GM18867 (cell line): Measurements from ENCODE around the gene CLCN2.
A peak's percentile ranks its signal among the peaks of the same experiment; 100 is the strongest.

Experiments
- ATAC-seq: cut with Tn5 transposase; IDR thresholded peaks from one replicate; pipeline ENCODE4 v1.9.1; 2021; ENCODE audit warnings: mild to moderate bottlenecking, moderate library complexity; ENCODE audit not compliant: unreplicated experiment

Gene CLCN2

GRCh38 chr3:184332370-184333090 is 28.9 kb downstream of the CLCN2 start:
- no peak for ATAC-seq

- ATAC-seq, result no peak
Measured at GRCh38 chr3:184328516-184328915, 32.9 kb downstream of the CLCN2 start.

DNA sequence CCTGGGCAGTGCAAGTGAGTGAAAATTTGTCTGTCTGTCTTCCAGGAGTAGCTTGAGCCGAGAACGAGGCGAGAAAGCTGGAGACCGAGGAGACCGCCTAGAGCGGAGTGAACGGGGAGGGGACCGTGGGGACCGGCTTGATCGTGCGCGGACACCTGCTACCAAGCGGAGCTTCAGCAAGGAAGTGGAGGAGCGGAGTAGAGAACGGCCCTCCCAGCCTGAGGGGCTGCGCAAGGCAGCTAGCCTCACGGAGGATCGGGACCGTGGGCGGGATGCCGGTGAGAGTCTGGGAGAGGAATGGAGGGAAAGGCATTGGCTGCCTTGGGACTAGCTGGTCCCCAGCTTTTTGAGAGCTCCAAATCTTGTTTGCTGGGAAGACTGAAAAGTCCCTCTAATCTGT is 34.2 kb downstream of the CLCN2 start:
- no peak for ATAC-seq

- ATAC-seq, result no peak
Measured at GRCh38 chr3:184325715-184326369, 35.6 kb downstream of the CLCN2 start.

DNA sequence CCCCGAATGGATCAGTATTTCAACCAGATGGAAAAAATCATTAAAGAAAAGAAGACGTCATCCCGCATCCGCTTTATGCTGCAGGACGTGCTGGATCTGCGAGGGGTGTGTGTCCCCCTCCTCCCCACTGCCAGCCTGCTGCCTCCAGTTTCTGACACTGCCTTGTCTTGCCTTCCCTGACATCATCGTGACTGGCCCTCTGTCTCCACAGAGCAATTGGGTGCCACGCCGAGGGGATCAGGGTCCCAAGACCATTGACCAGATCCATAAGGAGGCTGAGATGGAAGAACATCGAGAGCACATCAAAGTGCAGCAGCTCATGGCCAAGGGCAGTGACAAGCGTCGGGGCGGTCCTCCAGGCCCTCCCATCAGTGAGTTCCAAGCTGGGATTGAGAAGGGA is 36.1 kb downstream of the CLCN2 start:
- no peak for ATAC-seq

GRCh38 chr3:184323696-184324095 is 37.7 kb downstream of the CLCN2 start:
- no peak for ATAC-seq

DNA sequence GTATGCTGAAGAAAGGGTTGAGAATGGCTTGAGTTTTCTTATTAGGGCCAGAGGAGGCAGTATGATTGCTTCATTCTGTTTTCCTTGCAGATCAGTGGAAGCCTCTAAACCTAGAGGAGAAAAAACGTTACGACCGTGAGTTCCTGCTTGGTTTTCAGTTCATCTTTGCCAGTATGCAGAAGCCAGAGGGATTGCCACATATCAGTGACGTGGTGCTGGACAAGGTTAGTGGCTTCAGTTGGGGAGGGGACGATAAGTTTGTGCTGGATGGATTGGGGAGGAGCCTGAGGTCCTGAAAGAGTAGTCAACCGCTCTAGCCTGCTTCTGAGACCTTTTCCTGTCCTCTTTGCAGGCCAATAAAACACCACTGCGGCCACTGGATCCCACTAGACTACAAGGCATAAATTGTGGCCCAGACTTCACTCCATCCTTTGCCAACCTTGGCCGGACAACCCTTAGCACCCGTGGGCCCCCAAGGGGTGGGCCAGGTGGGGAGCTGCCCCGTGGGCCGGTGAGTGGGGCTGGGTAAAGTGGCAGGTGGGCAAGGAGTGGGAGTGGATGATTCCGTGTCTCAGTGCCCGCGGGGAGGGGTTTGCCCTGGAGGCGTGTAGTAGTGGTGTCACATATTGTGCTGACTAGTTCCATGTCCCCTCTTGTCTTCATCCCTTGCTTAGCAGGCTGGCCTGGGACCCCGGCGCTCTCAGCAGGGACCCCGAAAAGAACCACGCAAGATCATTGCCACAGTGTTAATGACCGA is 38.5 kb downstream of the CLCN2 start:
- no peak for ATAC-seq

- no peak for ATAC-seq
Measured at GRCh38 chr3:184321666-184322065, 39.7 kb downstream of the CLCN2 start.

GRCh38 chr3:184320104-184320445 is 41.3 kb downstream of the CLCN2 start:
- ATAC-seq, result no peak

DNA sequence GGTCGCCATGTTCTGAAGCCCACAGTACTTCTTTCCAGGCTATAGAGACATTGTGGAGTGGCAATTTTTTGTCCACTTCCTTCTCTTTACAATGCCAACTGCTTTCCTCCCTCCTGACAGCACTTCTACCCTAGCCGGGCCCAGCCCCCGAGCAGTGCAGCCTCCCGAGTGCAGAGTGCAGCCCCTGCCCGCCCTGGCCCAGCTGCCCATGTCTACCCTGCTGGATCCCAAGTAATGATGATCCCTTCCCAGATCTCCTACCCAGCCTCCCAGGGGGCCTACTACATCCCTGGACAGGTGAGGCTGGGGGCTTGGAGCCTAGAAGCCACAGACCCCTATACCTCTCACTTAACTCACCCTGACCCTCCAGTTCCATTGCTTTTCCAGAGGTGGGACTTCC is 44.2 kb downstream of the CLCN2 start:
- no peak for ATAC-seq

- ATAC-seq, result no peak
Measured at GRCh38 chr3:184316792-184317191, 44.6 kb downstream of the CLCN2 start.

GRCh38 chr3:184315871-184316661 is 45.3 kb downstream of the CLCN2 start:
- no peak for ATAC-seq

DNA sequence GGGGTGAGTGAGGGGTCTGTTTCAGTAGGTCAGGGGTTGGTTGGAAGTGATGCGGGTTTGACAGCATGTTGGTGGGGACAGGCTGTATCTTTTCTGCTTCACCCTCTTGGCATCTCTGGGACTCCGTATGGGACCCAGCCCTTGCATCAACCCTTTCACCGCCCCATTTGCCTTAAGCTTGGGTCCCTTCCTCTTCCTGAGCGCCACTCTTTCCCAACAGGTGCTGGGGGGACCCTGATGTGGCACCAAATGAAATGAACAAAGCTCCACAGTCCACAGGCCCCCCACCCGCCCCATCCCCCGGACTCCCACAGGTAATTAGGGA is 45.9 kb downstream of the CLCN2 start:
- ATAC-seq, result peak; percentile 1

DNA sequence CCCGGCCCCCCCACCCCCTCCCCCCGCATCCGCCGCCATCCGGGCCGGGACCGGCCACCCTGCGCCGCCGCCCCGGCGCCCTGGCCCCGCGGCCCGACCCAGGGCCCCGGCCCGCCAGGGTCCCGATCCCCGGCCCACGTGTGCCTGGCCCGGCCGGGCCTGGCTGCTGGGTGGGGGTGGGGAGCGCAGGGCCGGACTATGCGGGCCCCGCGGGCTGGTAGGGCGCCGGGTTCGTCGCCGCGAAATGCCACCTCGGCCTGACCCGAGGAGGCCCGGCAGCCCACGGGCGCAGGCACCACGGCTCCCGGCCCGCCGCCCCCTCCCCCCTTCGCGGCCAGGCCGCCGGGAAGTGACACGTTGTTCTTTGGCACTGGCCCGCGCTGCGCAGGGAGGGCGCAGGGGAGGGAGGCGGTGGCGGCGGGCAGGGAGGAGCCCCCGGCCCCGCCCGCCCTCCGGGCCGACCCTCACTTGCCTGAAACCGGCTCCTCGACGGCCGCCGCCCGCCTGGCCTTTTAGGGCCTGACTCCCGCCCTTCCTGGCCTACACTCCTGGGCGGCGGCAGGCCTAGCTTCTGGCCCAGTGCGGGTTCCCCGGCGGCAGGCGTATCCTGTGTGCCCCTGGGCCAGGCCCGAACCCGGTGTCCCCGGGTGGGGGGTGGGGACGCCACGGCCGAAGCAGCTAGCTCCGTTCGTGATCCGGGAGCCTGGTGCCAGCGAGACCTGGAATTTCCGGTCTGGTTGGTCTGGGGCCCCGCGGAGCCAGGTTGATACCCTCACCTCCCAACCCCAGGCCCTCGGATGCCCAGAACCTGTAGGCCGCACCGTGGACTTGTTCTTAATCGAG is 46.5 kb downstream of the CLCN2 start:
- peak; percentile 43 for ATAC-seq

DNA sequence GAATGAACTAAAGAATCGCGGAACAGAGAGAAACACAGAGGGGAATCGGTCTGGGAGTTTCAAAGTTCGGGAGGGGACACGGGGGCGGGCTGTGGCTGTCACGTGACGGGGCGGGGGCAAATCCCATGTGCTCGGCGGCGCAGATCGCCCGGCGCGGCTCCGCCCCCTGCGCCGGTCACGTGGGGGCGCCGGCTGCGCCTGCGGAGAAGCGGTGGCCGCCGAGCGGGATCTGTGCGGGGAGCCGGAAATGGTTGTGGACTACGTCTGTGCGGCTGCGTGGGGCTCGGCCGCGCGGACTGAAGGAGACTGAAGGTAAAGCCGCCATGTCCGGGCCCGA is 47.1 kb downstream of the CLCN2 start, which contains the start of gene EIF4G1:
Gene EIF4G1 (plus strand): TSS at position 244 of the 337 bp plus-strand sequence. CDS start 1,191 bp downstream, outside the sequence.
- ATAC-seq, result peak; percentile 84

- no peak for ATAC-seq
Measured at GRCh38 chr3:184311633-184312032, 49.8 kb downstream of the CLCN2 start.

DNA sequence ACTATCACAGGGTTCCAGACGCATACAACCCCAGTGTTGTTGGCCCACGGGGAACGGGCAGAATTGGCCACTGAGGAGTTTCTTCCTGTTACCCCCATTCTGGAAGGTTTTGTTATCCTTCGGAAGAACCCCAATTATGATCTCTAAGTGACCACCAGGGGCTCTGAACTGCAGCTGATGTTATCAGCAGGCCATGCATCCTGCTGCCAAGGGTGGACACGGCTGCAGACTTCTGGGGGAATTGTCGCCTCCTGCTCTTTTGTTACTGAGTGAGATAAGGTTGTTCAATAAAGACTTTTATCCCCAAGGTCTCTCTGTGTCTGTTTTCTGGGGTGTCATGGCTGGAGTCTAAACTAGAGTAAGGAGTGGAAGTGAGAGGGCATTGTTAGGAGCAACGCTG is 52.7 kb downstream of the CLCN2 start:
- no peak for ATAC-seq

DNA sequence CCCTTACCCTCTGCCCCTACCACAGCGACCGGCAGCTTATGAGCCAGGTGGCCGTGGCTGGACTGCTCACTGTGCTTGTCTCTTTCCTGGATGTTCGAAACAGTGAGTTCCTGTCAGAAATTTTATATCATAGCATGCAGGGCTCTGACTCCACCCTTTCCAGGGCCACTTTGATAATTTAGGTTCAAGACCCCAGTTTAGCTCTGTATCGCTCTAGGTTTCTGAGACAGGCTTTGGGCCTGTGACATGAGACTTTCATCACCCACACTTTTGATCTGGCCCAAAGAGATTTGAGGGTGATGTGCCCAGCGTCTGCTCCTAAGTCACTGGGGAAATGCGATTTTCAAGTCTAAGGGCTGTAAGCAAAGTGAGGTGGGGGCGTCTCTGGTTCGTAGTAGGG is 53.5 kb downstream of the CLCN2 start:
- no peak for ATAC-seq

DNA sequence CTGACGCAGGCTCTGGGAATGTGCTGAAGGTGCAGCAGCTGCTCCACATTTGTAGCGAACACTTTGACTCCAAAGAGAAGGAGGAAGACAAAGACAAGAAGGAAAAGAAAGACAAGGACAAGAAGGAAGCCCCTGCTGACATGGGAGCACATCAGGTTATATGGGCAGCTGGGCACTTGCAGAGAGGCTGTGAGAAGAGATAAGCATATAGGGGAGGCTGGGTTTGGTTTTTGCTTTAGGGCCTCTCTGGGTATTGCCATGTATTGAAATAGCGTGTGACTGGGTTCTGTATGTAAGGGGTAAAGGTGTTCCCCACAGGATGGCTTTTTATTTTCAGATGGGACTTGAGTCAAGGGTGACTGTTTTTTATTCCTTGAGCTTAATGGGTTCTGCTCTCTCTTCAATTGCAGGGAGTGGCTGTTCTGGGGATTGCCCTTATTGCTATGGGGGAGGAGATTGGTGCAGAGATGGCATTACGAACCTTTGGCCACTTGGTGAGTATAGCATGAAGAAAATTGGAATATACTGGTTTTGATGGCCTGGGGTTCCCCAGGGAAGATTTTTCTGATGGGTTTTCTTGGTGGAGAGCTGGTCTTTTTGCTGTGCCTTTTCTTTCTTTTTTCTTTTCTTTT is 54.9 kb downstream of the CLCN2 start:
- no peak for ATAC-seq

DNA sequence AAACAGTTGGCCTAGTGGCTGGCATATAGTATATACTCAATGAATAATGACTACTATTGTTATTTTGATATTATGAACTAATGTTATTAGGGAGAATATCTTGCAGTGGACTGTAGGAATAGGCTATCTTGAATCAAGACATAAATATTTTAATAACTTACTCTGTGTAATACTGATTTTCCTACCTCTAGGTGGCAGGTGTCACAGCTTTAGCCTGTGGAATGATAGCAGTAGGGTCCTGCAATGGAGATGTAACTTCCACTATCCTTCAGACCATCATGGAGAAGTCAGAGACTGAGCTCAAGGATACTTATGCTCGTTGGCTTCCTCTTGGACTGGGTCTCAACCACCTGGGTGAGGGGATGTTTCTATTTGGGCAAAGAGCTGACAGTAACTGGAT is 55.8 kb downstream of the CLCN2 start:
- ATAC-seq, result no peak
